HEK293 (cell line): ENCODE measurements around the gene STK35.

Experiments
- BCL11B ChIP-seq: fragments of 450-650 bp; formaldehyde crosslinking; IDR thresholded peaks from 2 replicates; pipeline ENCODE4 v1.5.1; 2016; ENCODE audit warnings: low read depth, missing biosample characterization, missing genetic modification characterization
- EGR2 ChIP-seq: fragments of 450-650 bp; formaldehyde crosslinking; IDR thresholded peaks from 2 replicates; pipeline ENCODE4 v1.5.1; 2016; ENCODE audit warnings: low read depth, missing biosample characterization, missing genetic modification characterization
- FEZF1 ChIP-seq: fragments of 450-650 bp; formaldehyde crosslinking; IDR thresholded peaks from 2 replicates; pipeline ENCODE4 v1.5.1; 2016; ENCODE audit warnings: missing biosample characterization, missing genetic modification characterization
- IKZF3 ChIP-seq: fragments of 450-650 bp; IDR thresholded peaks from 2 replicates; pipeline ENCODE4 v1.5.0; 2018; ENCODE audit warnings: missing biosample characterization, mild to moderate bottlenecking, missing genetic modification characterization, moderate library complexity
- KLF10 ChIP-seq: fragments of 450-650 bp; IDR thresholded peaks from 2 replicates; pipeline ENCODE4 v1.5.1; 2018; ENCODE audit warnings: missing biosample characterization, mild to moderate bottlenecking, missing genetic modification characterization
- SCRT2 ChIP-seq: fragments of 450-650 bp; formaldehyde crosslinking; IDR thresholded peaks from 2 replicates; pipeline ENCODE4 v1.5.1; 2016; ENCODE audit warnings: missing biosample characterization, missing genetic modification characterization
- YY1 ChIP-seq: fragments of 450-650 bp; formaldehyde crosslinking; IDR thresholded peaks from 2 replicates; pipeline ENCODE4 v1.5.1; 2018; ENCODE audit warnings: missing biosample characterization, missing genetic modification characterization
- ZNF121 ChIP-seq: fragments of 450-650 bp; formaldehyde crosslinking; IDR thresholded peaks from 2 replicates; pipeline ENCODE4 v1.5.1; 2016; ENCODE audit warnings: missing biosample characterization, missing genetic modification characterization
- ZNF146 ChIP-seq: fragments of 450-650 bp; formaldehyde crosslinking; IDR thresholded peaks from 2 replicates; pipeline ENCODE4 v1.5.1; 2016; ENCODE audit warnings: missing biosample characterization, missing genetic modification characterization
- ZNF16 ChIP-seq: fragments of 450-650 bp; formaldehyde crosslinking; IDR thresholded peaks from 2 replicates; pipeline ENCODE4 v1.5.1; 2016; ENCODE audit warnings: low read depth, missing biosample characterization, missing genetic modification characterization
- ZNF175 ChIP-seq: fragments of 450-650 bp; formaldehyde crosslinking; IDR thresholded peaks from 2 replicates; pipeline ENCODE4 v1.5.1; 2016; ENCODE audit warnings: missing biosample characterization, missing genetic modification characterization
- ZNF274 ChIP-seq, 2 experiments: fragments of 200-500 bp in 1 of 2; fragments of 450-650 bp in 1 of 2; sonication (Bioruptor generic) in 1 of 2; formaldehyde crosslinking in 1 of 2; IDR thresholded peaks; 2 replicates each; pipeline versions ENCODE4 v1.5.1 to v1.6.1; 2014 to 2016; ENCODE audit warnings: borderline replicate concordance in 1 of 2, inconsistent platforms in 1 of 2, low read length in 1 of 2, missing biosample characterization in 1 of 2, missing genetic modification characterization in 1 of 2
- ZNF585B ChIP-seq: fragments of 450-650 bp; formaldehyde crosslinking; IDR thresholded peaks from 2 replicates; pipeline ENCODE4 v1.5.1; 2016; ENCODE audit warnings: missing biosample characterization, missing genetic modification characterization
- ZNF596 ChIP-seq: fragments of 450-650 bp; IDR thresholded peaks from 2 replicates; pipeline ENCODE4 v1.5.0; 2018; ENCODE audit warnings: missing biosample characterization, mild to moderate bottlenecking, missing genetic modification characterization, moderate library complexity
- ZNF600 ChIP-seq: fragments of 450-650 bp; formaldehyde crosslinking; IDR thresholded peaks from 2 replicates; pipeline ENCODE4 v1.5.1; 2016; ENCODE audit warnings: missing biosample characterization, missing genetic modification characterization
- ZNF623 ChIP-seq: fragments of 450-650 bp; formaldehyde crosslinking; IDR thresholded peaks from 2 replicates; pipeline ENCODE4 v1.5.1; 2016; ENCODE audit warnings: missing biosample characterization, missing genetic modification characterization
- ZNF670 ChIP-seq: fragments of 450-650 bp; formaldehyde crosslinking; IDR thresholded peaks from 2 replicates; pipeline ENCODE4 v1.5.1; 2016; ENCODE audit warnings: missing biosample characterization, missing genetic modification characterization, low read depth
- ZNF707 ChIP-seq: fragments of 450-650 bp; formaldehyde crosslinking; IDR thresholded peaks from 2 replicates; pipeline ENCODE4 v1.5.1; 2016; ENCODE audit warnings: missing biosample characterization, missing genetic modification characterization
- ZNF777 ChIP-seq: fragments of 450-650 bp; formaldehyde crosslinking; IDR thresholded peaks from 2 replicates; pipeline ENCODE4 v1.5.1; 2017; ENCODE audit warnings: missing biosample characterization, missing genetic modification characterization, borderline replicate concordance
- ZNF785 ChIP-seq: fragments of 450-650 bp; formaldehyde crosslinking; IDR thresholded peaks from 2 replicates; pipeline ENCODE4 v1.5.1; 2016; ENCODE audit warnings: missing biosample characterization, missing genetic modification characterization
- ZNF791 ChIP-seq: fragments of 450-650 bp; formaldehyde crosslinking; IDR thresholded peaks from 2 replicates; pipeline ENCODE4 v1.5.1; 2016; ENCODE audit warnings: missing biosample characterization, missing genetic modification characterization
- ZNF792 ChIP-seq: fragments of 450-650 bp; formaldehyde crosslinking; IDR thresholded peaks from 2 replicates; pipeline ENCODE4 v1.5.1; 2016; ENCODE audit warnings: missing biosample characterization, missing genetic modification characterization
- ZNF830 ChIP-seq: fragments of 450-650 bp; IDR thresholded peaks from 2 replicates; pipeline ENCODE4 v1.5.0; 2018; ENCODE audit warnings: missing biosample characterization, missing genetic modification characterization, low read depth, mild to moderate bottlenecking, moderate library complexity
- ZNF843 ChIP-seq: fragments of 450-650 bp; formaldehyde crosslinking; IDR thresholded peaks from 2 replicates; pipeline ENCODE4 v1.5.1; 2016; ENCODE audit warnings: missing biosample characterization, missing genetic modification characterization
- TF ChIP-seq, protein P1 (sequence below): fragments of 450-650 bp; formaldehyde crosslinking; IDR thresholded peaks from 2 replicates; pipeline ENCODE4 v1.5.1; 2016; ENCODE audit warnings: missing biosample characterization, missing genetic modification characterization, borderline replicate concordance
- TF ChIP-seq, protein P2 (sequence below): fragments of 450-650 bp; formaldehyde crosslinking; IDR thresholded peaks from 2 replicates; pipeline ENCODE4 v1.5.1; 2016; ENCODE audit warnings: missing biosample characterization, missing genetic modification characterization
- TF ChIP-seq, protein P3 (sequence below): fragments of 450-650 bp; formaldehyde crosslinking; IDR thresholded peaks from 2 replicates; pipeline ENCODE4 v1.5.1; 2017; ENCODE audit warnings: missing biosample characterization, mild to moderate bottlenecking, missing genetic modification characterization, moderate library complexity
- TF ChIP-seq, protein P4 (sequence below): fragments of 450-650 bp; formaldehyde crosslinking; IDR thresholded peaks from 2 replicates; pipeline ENCODE4 v1.5.1; 2017; ENCODE audit warnings: missing biosample characterization, missing genetic modification characterization
- TF ChIP-seq, protein P5 (sequence below): fragments of 450-650 bp; formaldehyde crosslinking; IDR thresholded peaks from 2 replicates; pipeline ENCODE4 v1.5.1; 2016; ENCODE audit warnings: missing biosample characterization, missing genetic modification characterization

Gene STK35

DNA sequence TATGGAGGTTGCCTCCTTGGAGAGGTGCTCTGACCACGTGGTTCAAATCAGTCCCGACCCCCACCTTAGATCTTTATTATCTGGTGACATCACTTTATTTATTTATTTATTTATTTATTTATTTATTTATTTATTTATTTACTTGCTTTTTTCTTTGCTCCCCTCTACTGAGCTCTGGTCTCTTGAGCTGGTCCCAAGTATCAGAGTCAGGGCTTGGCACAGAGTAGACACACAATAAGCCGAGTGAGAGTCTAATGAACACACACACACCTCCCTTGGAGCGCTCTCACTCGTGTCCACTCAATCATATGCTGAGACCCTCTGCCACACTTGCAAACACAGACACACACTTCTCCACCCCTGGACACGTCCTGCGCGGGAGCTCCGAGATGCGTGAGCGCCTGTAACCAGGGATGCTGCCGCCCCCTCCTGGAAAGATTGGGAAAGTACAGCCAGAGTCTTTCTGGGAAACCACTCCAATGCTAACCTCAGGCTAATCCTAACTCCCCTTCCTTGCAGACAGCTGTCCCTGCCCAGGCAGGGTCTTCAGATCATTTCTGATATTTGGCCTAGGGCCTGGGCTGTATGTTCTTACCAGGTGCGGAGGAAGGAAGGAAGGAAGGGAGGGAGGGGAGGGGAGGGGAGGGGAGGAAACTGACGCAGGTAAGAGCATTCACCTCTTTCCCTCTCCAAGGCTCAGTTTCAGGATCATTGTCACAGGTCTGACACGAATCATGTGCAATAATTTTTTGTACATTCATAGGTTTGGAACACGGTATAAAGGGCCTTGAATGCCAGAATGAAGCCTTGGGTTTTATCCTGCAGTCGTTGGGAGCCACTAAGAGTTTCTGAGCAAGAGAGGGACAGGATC lies 70.9 kb downstream of the STK35 start (continued):
- TF ChIP-seq ZNF274 (IDR thresholded peaks at IDR 0.05; ENCODE audit: low read length) (no peak), ZNF274 (tag by site-specific recombination; IDR thresholded peaks at IDR 0.05; ENCODE audit: borderline replicate concordance) (no peak), IKZF3 (tag by site-specific recombination) (no peak), KLF10 (tag by site-specific recombination) (no peak), ZNF707 (0 out of 2 replicates have a peak, but pooled peaks have one; percentile 20), ZNF670 (tag by site-specific recombination) (no peak), EGR2 (tag by site-specific recombination) (no peak), ZNF585B (tag by site-specific recombination) (no peak), ZNF785 (tag by site-specific recombination) (0 out of 2 replicates have a peak, but pooled peaks have one; percentile 54), ZNF146 (tag by site-specific recombination) (peak; percentile 18; the same call in 1 of the 2 replicates), ZNF175 (tag by site-specific recombination) (no peak), SCRT2 (tag by site-specific recombination) (no peak), ZNF600 (tag by site-specific recombination) (no peak), ZNF792 (tag by site-specific recombination) (no peak), ZNF843 (tag by site-specific recombination) (no peak), ZNF791 (tag by site-specific recombination) (peak; percentile 68; the same call in 1 of the 2 replicates), YY1 (tag by site-specific recombination) (no peak), ZNF121 (tag by site-specific recombination) (peak; percentile 53; the same call in 1 of the 2 replicates), ZNF16 (tag by site-specific recombination) (no peak), ZNF596 (no peak), BCL11B (tag by site-specific recombination) (no peak), ZNF623 (tag by site-specific recombination) (peak; percentile 89), ZNF777 (tag by site-specific recombination) (no peak), FEZF1 (tag by site-specific recombination) (no peak; the same call in 1 of the 2 replicates), ZNF830 (tag by site-specific recombination) (no peak)
- TF ChIP-seq, protein P1, sequence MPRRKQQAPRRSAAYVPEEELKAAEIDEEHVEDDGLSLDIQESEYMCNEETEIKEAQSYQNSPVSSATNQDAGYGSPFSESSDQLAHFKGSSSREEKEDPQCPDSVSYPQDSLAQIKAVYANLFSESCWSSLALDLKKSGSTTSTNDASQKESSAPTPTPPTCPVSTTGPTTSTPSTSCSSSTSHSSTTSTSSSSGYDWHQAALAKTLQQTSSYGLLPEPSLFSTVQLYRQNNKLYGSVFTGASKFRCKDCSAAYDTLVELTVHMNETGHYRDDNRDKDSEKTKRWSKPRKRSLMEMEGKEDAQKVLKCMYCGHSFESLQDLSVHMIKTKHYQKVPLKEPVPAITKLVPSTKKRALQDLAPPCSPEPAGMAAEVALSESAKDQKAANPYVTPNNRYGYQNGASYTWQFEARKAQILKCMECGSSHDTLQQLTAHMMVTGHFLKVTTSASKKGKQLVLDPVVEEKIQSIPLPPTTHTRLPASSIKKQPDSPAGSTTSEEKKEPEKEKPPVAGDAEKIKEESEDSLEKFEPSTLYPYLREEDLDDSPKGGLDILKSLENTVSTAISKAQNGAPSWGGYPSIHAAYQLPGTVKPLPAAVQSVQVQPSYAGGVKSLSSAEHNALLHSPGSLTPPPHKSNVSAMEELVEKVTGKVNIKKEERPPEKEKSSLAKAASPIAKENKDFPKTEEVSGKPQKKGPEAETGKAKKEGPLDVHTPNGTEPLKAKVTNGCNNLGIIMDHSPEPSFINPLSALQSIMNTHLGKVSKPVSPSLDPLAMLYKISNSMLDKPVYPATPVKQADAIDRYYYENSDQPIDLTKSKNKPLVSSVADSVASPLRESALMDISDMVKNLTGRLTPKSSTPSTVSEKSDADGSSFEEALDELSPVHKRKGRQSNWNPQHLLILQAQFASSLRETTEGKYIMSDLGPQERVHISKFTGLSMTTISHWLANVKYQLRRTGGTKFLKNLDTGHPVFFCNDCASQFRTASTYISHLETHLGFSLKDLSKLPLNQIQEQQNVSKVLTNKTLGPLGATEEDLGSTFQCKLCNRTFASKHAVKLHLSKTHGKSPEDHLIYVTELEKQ, result peak; percentile 30; the same call in 1 of the 2 replicates
- TF ChIP-seq, protein P2, sequence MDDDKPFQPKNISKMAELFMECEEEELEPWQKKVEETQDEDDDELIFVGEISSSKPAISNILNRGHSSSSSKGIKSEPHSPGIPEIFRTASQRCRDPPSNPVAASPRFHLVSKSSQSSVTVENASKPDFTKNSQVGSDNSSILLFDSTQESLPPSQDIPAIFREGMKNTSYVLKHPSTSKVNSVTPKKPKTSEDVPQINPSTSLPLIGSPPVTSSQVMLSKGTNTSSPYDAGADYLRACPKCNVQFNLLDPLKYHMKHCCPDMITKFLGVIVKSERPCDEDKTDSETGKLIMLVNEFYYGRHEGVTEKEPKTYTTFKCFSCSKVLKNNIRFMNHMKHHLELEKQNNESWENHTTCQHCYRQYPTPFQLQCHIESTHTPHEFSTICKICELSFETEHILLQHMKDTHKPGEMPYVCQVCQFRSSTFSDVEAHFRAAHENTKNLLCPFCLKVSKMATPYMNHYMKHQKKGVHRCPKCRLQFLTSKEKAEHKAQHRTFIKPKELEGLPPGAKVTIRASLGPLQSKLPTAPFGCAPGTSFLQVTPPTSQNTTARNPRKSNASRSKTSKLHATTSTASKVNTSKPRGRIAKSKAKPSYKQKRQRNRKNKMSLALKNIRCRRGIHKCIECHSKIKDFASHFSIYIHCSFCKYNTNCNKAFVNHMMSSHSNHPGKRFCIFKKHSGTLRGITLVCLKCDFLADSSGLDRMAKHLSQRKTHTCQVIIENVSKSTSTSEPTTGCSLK (tag by site-specific recombination), result no peak
- TF ChIP-seq, protein P3, sequence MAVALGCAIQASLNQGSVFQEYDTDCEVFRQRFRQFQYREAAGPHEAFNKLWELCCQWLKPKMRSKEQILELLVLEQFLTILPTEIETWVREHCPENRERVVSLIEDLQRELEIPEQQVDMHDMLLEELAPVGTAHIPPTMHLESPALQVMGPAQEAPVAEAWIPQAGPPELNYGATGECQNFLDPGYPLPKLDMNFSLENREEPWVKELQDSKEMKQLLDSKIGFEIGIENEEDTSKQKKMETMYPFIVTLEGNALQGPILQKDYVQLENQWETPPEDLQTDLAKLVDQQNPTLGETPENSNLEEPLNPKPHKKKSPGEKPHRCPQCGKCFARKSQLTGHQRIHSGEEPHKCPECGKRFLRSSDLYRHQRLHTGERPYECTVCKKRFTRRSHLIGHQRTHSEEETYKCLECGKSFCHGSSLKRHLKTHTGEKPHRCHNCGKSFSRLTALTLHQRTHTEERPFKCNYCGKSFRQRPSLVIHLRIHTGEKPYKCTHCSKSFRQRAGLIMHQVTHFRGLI (tag by site-specific recombination), result no peak
- TF ChIP-seq, protein P4, sequence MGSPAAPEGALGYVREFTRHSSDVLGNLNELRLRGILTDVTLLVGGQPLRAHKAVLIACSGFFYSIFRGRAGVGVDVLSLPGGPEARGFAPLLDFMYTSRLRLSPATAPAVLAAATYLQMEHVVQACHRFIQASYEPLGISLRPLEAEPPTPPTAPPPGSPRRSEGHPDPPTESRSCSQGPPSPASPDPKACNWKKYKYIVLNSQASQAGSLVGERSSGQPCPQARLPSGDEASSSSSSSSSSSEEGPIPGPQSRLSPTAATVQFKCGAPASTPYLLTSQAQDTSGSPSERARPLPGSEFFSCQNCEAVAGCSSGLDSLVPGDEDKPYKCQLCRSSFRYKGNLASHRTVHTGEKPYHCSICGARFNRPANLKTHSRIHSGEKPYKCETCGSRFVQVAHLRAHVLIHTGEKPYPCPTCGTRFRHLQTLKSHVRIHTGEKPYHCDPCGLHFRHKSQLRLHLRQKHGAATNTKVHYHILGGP (tag by site-specific recombination), result no peak
- TF ChIP-seq, protein P5, sequence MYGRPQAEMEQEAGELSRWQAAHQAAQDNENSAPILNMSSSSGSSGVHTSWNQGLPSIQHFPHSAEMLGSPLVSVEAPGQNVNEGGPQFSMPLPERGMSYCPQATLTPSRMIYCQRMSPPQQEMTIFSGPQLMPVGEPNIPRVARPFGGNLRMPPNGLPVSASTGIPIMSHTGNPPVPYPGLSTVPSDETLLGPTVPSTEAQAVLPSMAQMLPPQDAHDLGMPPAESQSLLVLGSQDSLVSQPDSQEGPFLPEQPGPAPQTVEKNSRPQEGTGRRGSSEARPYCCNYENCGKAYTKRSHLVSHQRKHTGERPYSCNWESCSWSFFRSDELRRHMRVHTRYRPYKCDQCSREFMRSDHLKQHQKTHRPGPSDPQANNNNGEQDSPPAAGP (tag by site-specific recombination), result 0 out of 2 replicates have a peak, but pooled peaks have one; percentile 22
